ENCODE data around the gene LRRC75A.

LRRC75A gene

DNA sequence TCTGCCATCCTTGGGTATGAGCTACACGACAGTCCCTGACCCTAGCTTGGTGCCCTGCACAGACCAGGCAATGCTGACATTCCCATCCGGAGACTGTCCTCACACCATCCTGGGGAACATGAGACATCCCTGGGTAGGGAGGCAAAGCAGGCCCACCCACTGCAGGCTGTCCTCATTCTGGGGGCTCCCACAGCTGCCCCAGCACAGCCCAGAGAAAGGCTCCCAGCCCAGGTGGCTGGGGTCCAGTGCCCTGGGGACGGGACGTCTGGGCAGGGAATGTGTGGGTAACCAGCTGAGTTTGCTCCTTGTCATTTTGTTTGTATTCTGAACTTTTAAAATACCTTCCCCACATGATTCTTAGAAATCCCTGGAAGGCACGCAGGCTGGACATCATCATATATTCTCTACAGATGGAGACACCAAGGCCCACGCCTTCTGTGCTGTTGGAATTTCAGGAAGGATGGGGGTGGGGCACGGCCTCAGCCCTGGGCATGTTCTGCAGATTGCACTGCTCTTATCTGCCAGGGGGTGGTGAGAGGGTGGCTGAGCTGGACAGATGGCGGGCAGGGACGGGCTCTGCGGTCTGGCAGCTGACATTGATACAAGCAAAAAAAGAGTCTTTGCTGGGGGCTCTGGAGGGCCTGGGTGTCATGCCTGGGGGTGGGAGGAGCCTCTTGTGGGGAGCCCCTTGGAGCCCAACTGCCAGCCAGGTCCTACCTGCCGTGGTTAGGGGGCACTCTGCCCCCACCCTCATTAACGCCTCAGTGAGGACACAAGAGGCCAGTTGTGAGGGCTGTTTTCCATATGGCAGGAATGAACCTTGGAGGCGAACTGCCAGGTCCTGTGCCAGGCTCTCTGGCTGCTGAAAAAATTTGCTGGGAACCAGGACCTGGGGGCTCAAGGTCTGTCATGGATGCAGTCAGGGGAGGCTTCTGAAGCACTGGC is 28.4 kb downstream of the LRRC75A start:
- TF ChIP-seq, protein P1, sequence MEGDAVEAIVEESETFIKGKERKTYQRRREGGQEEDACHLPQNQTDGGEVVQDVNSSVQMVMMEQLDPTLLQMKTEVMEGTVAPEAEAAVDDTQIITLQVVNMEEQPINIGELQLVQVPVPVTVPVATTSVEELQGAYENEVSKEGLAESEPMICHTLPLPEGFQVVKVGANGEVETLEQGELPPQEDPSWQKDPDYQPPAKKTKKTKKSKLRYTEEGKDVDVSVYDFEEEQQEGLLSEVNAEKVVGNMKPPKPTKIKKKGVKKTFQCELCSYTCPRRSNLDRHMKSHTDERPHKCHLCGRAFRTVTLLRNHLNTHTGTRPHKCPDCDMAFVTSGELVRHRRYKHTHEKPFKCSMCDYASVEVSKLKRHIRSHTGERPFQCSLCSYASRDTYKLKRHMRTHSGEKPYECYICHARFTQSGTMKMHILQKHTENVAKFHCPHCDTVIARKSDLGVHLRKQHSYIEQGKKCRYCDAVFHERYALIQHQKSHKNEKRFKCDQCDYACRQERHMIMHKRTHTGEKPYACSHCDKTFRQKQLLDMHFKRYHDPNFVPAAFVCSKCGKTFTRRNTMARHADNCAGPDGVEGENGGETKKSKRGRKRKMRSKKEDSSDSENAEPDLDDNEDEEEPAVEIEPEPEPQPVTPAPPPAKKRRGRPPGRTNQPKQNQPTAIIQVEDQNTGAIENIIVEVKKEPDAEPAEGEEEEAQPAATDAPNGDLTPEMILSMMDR (IDR thresholded peaks at IDR 0.05) = no peak
- peaks cover 3% of the 10 kb centered on the region for H3K4me1 ChIP-seq
- H3K9ac ChIP-seq = no peak overlapping the region

DNA sequence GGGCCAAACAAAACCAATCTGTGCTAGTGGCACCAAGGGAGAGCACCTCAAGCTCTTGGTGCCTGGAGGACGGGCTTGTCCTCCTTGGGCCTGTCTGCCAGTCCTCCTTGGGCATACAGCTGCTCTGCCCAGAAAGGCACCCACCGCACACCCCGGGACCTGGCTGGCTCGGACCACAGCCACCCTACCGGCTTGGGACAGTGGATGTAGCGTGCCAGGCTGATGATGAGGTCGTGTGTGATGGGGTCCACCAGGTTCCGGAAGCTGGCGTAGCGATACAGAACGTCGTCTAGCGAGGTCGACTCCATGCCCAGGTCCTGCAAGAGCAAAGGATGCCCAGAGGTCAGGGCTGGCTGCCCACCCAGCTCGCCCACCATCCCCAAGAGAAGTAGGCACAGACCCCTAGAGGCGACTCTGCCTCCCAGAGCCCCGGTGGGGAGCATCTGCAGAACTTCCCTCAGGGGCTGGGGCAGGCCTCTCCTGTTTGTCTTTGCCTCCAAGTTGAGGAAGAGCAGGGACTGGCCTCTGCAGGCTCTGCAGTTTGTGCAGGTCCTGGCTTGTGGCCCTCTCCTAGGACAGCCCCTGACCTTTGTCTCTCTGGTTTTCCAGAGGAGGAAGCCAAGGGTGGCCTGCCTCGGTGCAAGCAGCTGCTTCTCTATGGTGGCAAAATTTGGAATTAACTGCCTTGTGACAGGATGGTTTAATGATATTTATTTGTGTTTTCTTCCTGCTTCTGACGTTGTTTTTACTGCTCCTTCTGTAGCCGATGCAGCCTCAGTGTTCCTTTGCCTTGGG is 29.7 kb downstream of the LRRC75A start:
- TF ChIP-seq, protein P1 (IDR thresholded peaks at IDR 0.05) = no peak
- no peak overlapping the region for H2AFZ ChIP-seq
- H3K4me3 ChIP-seq (ENCODE audit: low read depth, low read length) = no peak overlapping the region
- H3K4me2 ChIP-seq (ENCODE audit: low read length) = no peak overlapping the region
- H3K4me1 ChIP-seq = peaks cover 3% of the 10 kb centered on the region
- H3K9ac ChIP-seq = no peak overlapping the region
- H3K36me3 ChIP-seq (ENCODE audit: control insufficient read depth, insufficient read depth, low read length) = no peaks in the 10 kb centered on the region
- no peaks in the 10 kb centered on the region for H3K9me3 ChIP-seq (ENCODE audit: control insufficient read depth, low read length)
- no peak overlapping the region for H3K27ac ChIP-seq
- no peaks in the 10 kb centered on the region for H3K27me3 ChIP-seq (ENCODE audit: control insufficient read depth, insufficient read depth, low read length)
- H3K79me2 ChIP-seq = no peaks in the 10 kb centered on the region

More for the DNA sequence above, 28.4 kb downstream of the LRRC75A start:
- Histone ChIP-seq H3K79me2 (no peaks in the 10 kb centered on the region), H3K27ac (no peak overlapping the region), H3K36me3 (ENCODE audit: control insufficient read depth, insufficient read depth, low read length) (no peaks in the 10 kb centered on the region), H3K4me3 (ENCODE audit: low read depth, low read length) (no peak overlapping the region), H3K9me3 (ENCODE audit: control insufficient read depth, low read length) (no peaks in the 10 kb centered on the region), H3K4me2 (ENCODE audit: low read length) (no peak overlapping the region), H3K27me3 (ENCODE audit: control insufficient read depth, insufficient read depth, low read length) (no peaks in the 10 kb centered on the region), H2AFZ (no peak overlapping the region)

DNA sequence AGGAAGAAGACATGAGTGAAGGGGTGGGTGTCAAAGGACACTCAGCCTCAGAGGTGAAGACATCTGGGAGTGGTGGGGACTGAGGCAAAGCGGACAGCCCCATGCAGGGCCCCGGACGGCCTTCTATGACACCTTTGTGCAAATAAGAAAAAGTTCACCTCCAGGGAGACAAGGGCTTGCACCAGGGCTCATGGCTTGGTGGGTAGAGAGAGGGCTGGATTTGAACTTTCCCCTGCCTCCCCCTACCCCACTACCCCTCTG is 30.5 kb downstream of the LRRC75A start:
- TF ChIP-seq, protein P1 (IDR thresholded peaks at IDR 0.05) = no peak
- Histone ChIP-seq H3K4me3 (ENCODE audit: low read depth, low read length) (no peak overlapping the region), H3K27me3 (ENCODE audit: control insufficient read depth, insufficient read depth, low read length) (no peaks in the 10 kb centered on the region), H3K79me2 (no peaks in the 10 kb centered on the region), H3K36me3 (ENCODE audit: control insufficient read depth, insufficient read depth, low read length) (no peaks in the 10 kb centered on the region), H2AFZ (no peak overlapping the region), H3K9me3 (ENCODE audit: control insufficient read depth, low read length) (no peaks in the 10 kb centered on the region), H3K27ac (no peak overlapping the region), H3K4me1 (peaks cover 3% of the 10 kb centered on the region), H3K4me2 (ENCODE audit: low read length) (no peak overlapping the region), H3K9ac (no peak overlapping the region)

DNA sequence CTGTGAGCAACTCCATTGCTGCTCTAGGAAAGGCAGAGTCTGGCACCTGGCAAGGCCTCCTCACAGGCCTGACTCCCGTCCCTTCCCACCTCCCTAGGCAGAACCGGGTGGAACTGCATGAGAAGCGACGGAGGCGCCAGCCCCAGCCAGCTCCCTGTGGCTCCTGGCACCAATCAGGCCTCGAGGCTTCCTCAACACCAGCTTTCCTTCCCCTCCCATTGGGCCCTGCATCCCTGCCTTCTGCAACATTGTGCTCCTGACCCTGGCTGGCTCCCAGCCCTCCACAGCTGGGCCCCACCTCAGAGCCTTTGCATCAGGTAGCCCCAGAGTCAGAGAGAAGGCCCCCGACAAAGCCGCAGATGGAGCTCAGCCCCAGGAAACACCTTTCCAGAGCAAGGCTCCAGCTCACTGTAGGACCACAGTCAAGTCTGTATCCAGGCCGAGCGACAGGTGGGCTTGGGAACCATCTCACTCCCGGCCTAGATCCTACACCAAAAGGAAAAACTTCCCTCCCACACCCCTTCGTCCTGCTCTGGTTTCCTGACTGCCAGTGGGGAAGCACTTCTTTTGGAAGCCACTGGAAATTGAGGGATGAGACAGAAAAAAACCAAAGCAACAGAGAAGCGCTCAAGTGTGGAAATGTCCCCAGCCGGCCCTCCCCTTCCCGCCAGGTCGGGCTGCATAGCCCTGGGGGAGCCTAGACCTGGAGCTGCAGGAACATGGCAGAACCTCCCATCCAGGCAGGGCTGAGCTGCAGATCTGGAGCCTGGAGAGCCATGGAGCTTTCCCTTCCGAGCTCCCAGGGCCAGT is 31.0 kb downstream of the LRRC75A start:
- no peaks in the 10 kb centered on the region for H3K79me2 ChIP-seq

More for the DNA sequence above, 31.0 kb downstream of the LRRC75A start:
- H3K27ac ChIP-seq = no peak overlapping the region
- no peaks in the 10 kb centered on the region for H3K9me3 ChIP-seq (ENCODE audit: control insufficient read depth, low read length)
- H3K4me2 ChIP-seq (ENCODE audit: low read length) = no peak overlapping the region
- no peak overlapping the region for H3K9ac ChIP-seq
- H3K4me3 ChIP-seq (ENCODE audit: low read depth, low read length) = no peak overlapping the region
- H3K4me1 ChIP-seq = peaks cover 3% of the 10 kb centered on the region
- H3K36me3 ChIP-seq (ENCODE audit: control insufficient read depth, insufficient read depth, low read length) = no peaks in the 10 kb centered on the region
- H2AFZ ChIP-seq = no peak overlapping the region
- no peaks in the 10 kb centered on the region for H3K27me3 ChIP-seq (ENCODE audit: control insufficient read depth, insufficient read depth, low read length)
- TF ChIP-seq, protein P1 (IDR thresholded peaks at IDR 0.05) = no peak
